Stomach (tissue), 9 donors: ENCODE data around the gene ZFPM1. TPM values are rescaled to one million over a fixed set of nuclear protein-coding genes. Genes with fewer than 3 reads are reported as not detected.

ENCODE experiments used
- DNase-seq, 2 donors: peaks; one replicate each; pipeline versions ENCODE4 v3.0.0 to v3.0.0-alpha.2; 2013 to 2019
- H3K27ac ChIP-seq, 5 donors: fragments of 200-600 bp in 4 of 5; sonication (generic) in 4 of 5; one replicate each; pipeline ENCODE4 v1.5.1; 2013 to 2019; ENCODE audit warnings: mild to moderate bottlenecking in 1 of 5, moderate library complexity in 1 of 5
- H3K27me3 ChIP-seq, 3 donors: fragments of 200-600 bp; sonication (generic); one replicate each; pipeline ENCODE4 v1.5.1; 2017 to 2019; ENCODE audit warnings: mixed run types in 1 of 3
- H3K36me3 ChIP-seq, 4 donors: fragments of 200-600 bp; sonication (generic); 1 replicate in 3 of 4; 2 replicates in 1 of 4; pipeline ENCODE4 v1.5.1; 2016 to 2019
- H3K4me1 ChIP-seq, 4 donors: fragments of 200-600 bp; sonication (generic); one replicate each; pipeline ENCODE4 v1.5.1; 2016 to 2019
- H3K4me3 ChIP-seq, 4 donors: fragments of 200-600 bp; sonication (generic) in 3 of 4; one replicate each; pipeline ENCODE4 v1.5.1; 2016 to 2019; ENCODE audit warnings: mild to moderate bottlenecking in 1 of 4
- H3K9me3 ChIP-seq, 4 donors: fragments of 200-600 bp; sonication (generic); one replicate each; pipeline ENCODE4 v1.5.1; 2016 to 2019
- EP300 ChIP-seq: sonication (generic); formaldehyde crosslinking; IDR thresholded peaks from one replicate; pipeline ENCODE4 v1.6.1; 2017; ENCODE audit warnings: antibody characterized with exemption
- POLR2A ChIP-seq, 4 donors: fragments of 450-650 bp; IDR thresholded peaks; one replicate each; pipeline ENCODE4 v1.6.1; 2016; ENCODE audit warnings: antibody characterized with exemption in 4 of 4, control low read depth in 2 of 4, mild to moderate bottlenecking in 1 of 4, moderate library complexity in 1 of 4
- POLR2AphosphoS5 ChIP-seq, 3 donors: sonication (generic); formaldehyde crosslinking; IDR thresholded peaks; one replicate each; pipeline ENCODE4 v1.6.1; 2016; ENCODE audit warnings: antibody characterized with exemption in 3 of 3
- WGBS, 5 donors: extraction: QIAGEN DNeasy Blood & Tissue Kit in 3 of 5; methylation state at CpG; one replicate each; pipeline versions ENCODE4 v1.1.5 to v1.1.7; 2013 to 2018; 5-methylcytosine and 5-hydroxymethylcytosine counted together
- intact Hi-C: fragments of 100-400 bp; cut with DNase I; formaldehyde crosslinking; loops from one replicate; pipeline ENCODE4 v1.15.1; 2023; ENCODE audit warnings: low total_unique reads
- polyA plus RNA-seq, 3 donors: library from polyadenylated mRNA; stranded (reverse); fragments of 200-250 nt; gene quantifications; one replicate each; pipeline ENCODE4 v1.2.3, GENCODE V29; 2013
- total RNA-seq, 5 donors: library from RNA; depleted of rRNA; stranded (reverse); fragments of >200 nt; gene quantifications; one replicate each; pipeline versions ENCODE4 v1.1.0 to v1.2.3, GENCODE V29; 2014 to 2016
- TF ChIP-seq, protein P1 (sequence below), 7 experiments: fragments of 450-650 bp in 4 of 7; fragments of 200-600 bp in 3 of 7; sonication (generic) in 3 of 7; IDR thresholded peaks; one replicate each; pipeline ENCODE4 v1.5.1; 2016 to 2019; ENCODE audit warnings: antibody characterized with exemption in 7 of 7, control low read depth in 2 of 7, mild to moderate bottlenecking in 1 of 7
- donor health status: healthy with polysubstance abuse.
- donor health status: Bipolar disorder and iron deficiency.
- donor health status: healthy.

The ZFPM1 gene
- total and polyA plus RNA-seq, 8 donors = 3.9 to 85.7 (median 12.9) TPM

DNA sequence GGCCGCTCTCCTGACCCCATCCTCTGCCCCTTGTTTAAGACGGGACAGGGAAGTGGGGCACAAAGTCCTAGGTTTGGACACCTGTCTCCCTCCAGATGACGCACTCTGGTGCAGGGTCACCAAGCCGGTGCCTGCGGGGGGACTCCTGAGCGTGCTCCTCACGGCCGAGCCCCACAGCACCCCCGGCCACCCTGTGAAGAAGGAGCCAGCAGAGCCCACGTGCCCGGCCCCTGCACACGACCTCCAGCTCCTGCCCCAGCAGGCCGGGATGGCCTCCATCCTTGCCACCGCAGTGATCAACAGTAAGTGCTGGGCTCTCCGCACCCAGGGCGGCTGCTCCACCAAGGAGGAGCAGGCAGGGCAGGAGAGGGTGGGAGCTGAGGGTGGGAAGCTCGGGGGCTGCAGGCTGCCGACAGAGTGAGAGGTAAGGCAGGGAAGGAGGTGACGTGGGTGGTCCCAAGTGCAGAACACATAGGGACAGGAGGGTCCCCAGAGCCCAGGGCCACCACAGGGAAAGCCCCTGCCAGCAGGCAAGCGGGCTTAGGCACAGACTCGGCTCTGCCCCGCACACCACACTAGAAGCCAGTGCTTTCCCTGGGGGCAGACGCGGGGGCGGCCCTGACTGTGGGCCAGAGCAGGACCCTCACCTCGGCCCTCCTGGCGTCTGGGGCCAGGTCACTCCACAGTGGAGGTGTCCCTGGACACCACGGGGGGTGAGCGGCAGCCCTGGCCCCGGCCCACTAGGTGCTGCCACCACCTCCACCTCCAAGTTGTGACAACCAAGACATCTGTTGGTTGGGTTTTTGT lies 75.1 kb downstream of the ZFPM1 start:
- peak overlapping the region in 3 of 5 donors; percentile 67 to 77 (median 74) for H3K27ac ChIP-seq
- intact Hi-C loops = loop anchor here (10.0 kb wide), 1 partner anchor 83 kb away; no protein-coding TSS in a partner anchor
- peaks cover 0 to 35% (median 3%) of the 10 kb centered on the region in 3 donors for H3K27me3 ChIP-seq
- DNase-seq = peak in 1 of 2 donors; percentile 20
- peaks cover 44 to 74% (median 64%) of the 10 kb centered on the region in 4 donors for H3K4me1 ChIP-seq
- H3K4me3 ChIP-seq = no peak overlapping the region
- H3K36me3 ChIP-seq = peaks cover 0 to 52% (median 47%) of the 10 kb centered on the region in 4 donors
- no peaks in the 10 kb centered on the region for H3K9me3 ChIP-seq
- no peak for TF ChIP-seq POLR2AphosphoS5 (IDR thresholded peaks at IDR 0.05)
- no peak for TF ChIP-seq POLR2A (IDR thresholded peaks at IDR 0.05)
- TF ChIP-seq, protein P1, sequence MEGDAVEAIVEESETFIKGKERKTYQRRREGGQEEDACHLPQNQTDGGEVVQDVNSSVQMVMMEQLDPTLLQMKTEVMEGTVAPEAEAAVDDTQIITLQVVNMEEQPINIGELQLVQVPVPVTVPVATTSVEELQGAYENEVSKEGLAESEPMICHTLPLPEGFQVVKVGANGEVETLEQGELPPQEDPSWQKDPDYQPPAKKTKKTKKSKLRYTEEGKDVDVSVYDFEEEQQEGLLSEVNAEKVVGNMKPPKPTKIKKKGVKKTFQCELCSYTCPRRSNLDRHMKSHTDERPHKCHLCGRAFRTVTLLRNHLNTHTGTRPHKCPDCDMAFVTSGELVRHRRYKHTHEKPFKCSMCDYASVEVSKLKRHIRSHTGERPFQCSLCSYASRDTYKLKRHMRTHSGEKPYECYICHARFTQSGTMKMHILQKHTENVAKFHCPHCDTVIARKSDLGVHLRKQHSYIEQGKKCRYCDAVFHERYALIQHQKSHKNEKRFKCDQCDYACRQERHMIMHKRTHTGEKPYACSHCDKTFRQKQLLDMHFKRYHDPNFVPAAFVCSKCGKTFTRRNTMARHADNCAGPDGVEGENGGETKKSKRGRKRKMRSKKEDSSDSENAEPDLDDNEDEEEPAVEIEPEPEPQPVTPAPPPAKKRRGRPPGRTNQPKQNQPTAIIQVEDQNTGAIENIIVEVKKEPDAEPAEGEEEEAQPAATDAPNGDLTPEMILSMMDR (IDR thresholded peaks at IDR 0.05) = no peak
- TF ChIP-seq EP300 = no peak
- WGBS, 5 donors = 66 to 78% (median 70%) methylated on average over 27 to 30 of the region's 30 CpGs

GRCh38 chr16:88528902-88529318 lies 75.8 kb downstream of the ZFPM1 start:
- 81 to 88% (median 86%) methylated on average over 22 of the region's 22 CpGs for WGBS, 5 donors

GRCh38 chr16:88529596-88529995 lies 76.5 kb downstream of the ZFPM1 start:
- Histone ChIP-seq H3K4me1 (peaks cover 32 to 63% (median 51%) of the 10 kb centered on the region in 4 donors), H3K36me3 (peaks cover 0 to 55% (median 47%) of the 10 kb centered on the region in 4 donors), H3K9me3 (no peaks in the 10 kb centered on the region), H3K27ac (no peak overlapping the region), H3K4me3 (no peak overlapping the region), H3K27me3 (peaks cover 0 to 20% (median 0%) of the 10 kb centered on the region in 3 donors)
- intact Hi-C loops = loop anchor here (10.0 kb wide), 1 partner anchor 85 kb away; no protein-coding TSS in a partner anchor
- DNase-seq = peak in 1 of 2 donors; percentile 17
- 83 to 93% (median 89%) methylated on average over 9 of the region's 9 CpGs for WGBS, 5 donors
- TF ChIP-seq POLR2AphosphoS5 (IDR thresholded peaks at IDR 0.05) (no peak), POLR2A (IDR thresholded peaks at IDR 0.05) (no peak)
- TF ChIP-seq, protein P1 (IDR thresholded peaks at IDR 0.05) = no peak

More at GRCh38 chr16:88528902-88529318, 75.8 kb downstream of the ZFPM1 start:
- H3K4me1 ChIP-seq = peaks cover 38 to 70% (median 58%) of the 10 kb centered on the region in 4 donors
- TF ChIP-seq EP300 = no peak
- H3K4me3 ChIP-seq = no peak overlapping the region
- H3K27me3 ChIP-seq = peaks cover 0 to 27% (median 0%) of the 10 kb centered on the region in 3 donors
- H3K36me3 ChIP-seq = peaks cover 0 to 55% (median 47%) of the 10 kb centered on the region in 4 donors
- H3K9me3 ChIP-seq = no peaks in the 10 kb centered on the region
- DNase-seq = no peak
- no peak overlapping the region for H3K27ac ChIP-seq
- intact Hi-C loops = loop anchor here (10.0 kb wide), 1 partner anchor 84 kb away; no protein-coding TSS in a partner anchor

DNA sequence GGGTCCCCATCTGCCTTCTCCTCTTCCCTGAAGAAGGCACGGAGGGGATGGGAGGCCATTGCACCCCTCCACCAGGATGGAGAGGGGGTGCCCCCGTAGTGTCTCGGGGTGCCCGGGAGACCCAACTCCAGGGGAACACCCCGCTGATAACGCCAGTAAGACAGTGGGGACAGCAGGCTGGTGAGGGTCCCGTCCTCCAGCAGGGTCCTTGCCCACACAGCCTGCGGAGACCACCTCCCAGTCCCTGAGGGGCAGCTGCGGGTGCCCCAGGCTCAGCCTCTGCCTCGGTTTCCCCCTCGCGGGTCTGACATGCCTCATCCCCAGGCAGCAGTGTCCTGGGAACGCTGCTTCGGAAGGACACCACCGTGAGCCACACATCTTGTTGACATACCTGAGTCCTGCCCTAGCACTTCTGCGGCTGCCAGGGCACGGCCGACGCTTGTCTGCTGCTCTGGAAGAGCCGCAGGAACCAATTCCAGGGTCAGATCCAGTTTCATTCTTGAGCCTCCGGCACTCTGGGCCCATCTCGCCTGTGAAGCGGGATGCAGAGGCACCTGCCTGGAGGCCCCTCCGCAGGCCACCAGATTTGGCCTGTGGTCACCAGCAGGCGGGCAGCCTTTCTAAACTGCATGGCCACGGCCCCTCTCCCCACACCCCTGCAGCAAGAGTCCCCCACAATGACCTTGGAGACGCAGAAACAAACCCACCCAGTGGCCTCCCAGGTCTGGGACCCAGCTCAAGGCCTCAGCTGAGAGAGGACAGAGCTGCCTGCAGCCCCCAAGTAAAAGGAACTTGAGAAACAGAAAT lies 77.2 kb downstream of the ZFPM1 start:
- Histone ChIP-seq H3K27me3 (peaks cover 0 to 14% (median 0%) of the 10 kb centered on the region in 3 donors), H3K36me3 (peaks cover 4 to 61% (median 53%) of the 10 kb centered on the region in 4 donors), H3K4me1 (peaks cover 30 to 63% (median 50%) of the 10 kb centered on the region in 4 donors), H3K27ac (no peak overlapping the region), H3K4me3 (no peak overlapping the region), H3K9me3 (no peaks in the 10 kb centered on the region)
- DNase-seq = peak in 1 of 2 donors; percentile 34
- TF ChIP-seq POLR2A (IDR thresholded peaks at IDR 0.05) = no peak
- TF ChIP-seq POLR2AphosphoS5 (IDR thresholded peaks at IDR 0.05) = no peak
- TF ChIP-seq, protein P1 (IDR thresholded peaks at IDR 0.05) = no peak
- intact Hi-C loops = no loop called here
- 66 to 82% (median 70%) methylated on average over 20 to 27 of the region's 27 CpGs for WGBS, 5 donors
